WTC11 (cell line): ENCODE results near the gene SND1. TPM values are rescaled to one million over a fixed set of nuclear protein-coding genes. Genes with fewer than 3 reads are reported as not detected.

Source experiments
- ATAC-seq: fragments of 200-7000 bp; cut with Tn5 transposase; 2 replicates; pipeline ENCODE4 v1.10.0; 2021; ENCODE audit warnings: mild to moderate bottlenecking, moderate library complexity
- CTCF ChIA-PET: fragments of 300-600 bp; sonication (Branson Sonifier 250); formaldehyde crosslinking; loops from one replicate; lab custom pipeline; 2021; ENCODE audit warnings: antibody characterized with exemption; lab: Charles Lee
- POLR2A ChIA-PET: fragments of 350-600 bp; sonication (Branson Sonifier 250); formaldehyde crosslinking; loops from one replicate; lab custom pipeline; 2021; ENCODE audit warnings: antibody characterized with exemption; lab: Charles Lee
- DNase-seq: peaks from one replicate; pipeline ENCODE4 v3.0.0; 2021; ENCODE audit warnings: low spot score
- H3K27ac Mint-ChIP-seq: 2 replicates; pipeline ENCODE4 v1.8.0; 2021; ENCODE audit warnings: mixed read lengths
- H3K27me3 Mint-ChIP-seq: 2 replicates; pipeline ENCODE4 v1.8.0; 2021; ENCODE audit warnings: low read depth, mild to moderate bottlenecking, moderate library complexity, mixed read lengths
- H3K36me3 Mint-ChIP-seq: 2 replicates; pipeline ENCODE4 v1.8.0; 2021; ENCODE audit warnings: mixed read lengths
- H3K4me1 Mint-ChIP-seq: 2 replicates; pipeline ENCODE4 v1.8.0; 2022; ENCODE audit warnings: mixed read lengths
- H3K4me3 Mint-ChIP-seq: 2 replicates; pipeline ENCODE4 v1.8.0; 2021; ENCODE audit warnings: mild to moderate bottlenecking, moderate library complexity, mixed read lengths
- H3K9me3 Mint-ChIP-seq: 2 replicates; pipeline ENCODE4 v1.8.0; 2021; ENCODE audit warnings: mixed read lengths
- ATF1 ChIP-seq: sonication (generic); formaldehyde crosslinking; IDR thresholded peaks from 2 replicates; pipeline ENCODE4 v1.8.1; 2023; ENCODE audit warnings: mild to moderate bottlenecking, moderate library complexity, missing genetic modification reagents
- CBFB ChIP-seq: sonication (generic); formaldehyde crosslinking; IDR thresholded peaks from 2 replicates; pipeline ENCODE4 v1.8.1; 2022; ENCODE audit warnings: mild to moderate bottlenecking, low read depth, missing genetic modification reagents
- CREB1 ChIP-seq: sonication (generic); formaldehyde crosslinking; IDR thresholded peaks from 2 replicates; pipeline ENCODE4 v1.8.0; 2023; ENCODE audit warnings: mild to moderate bottlenecking, missing genetic modification reagents
- CTCF ChIP-seq: fragments of 200-600 bp; IDR thresholded peaks from 2 replicates; pipeline ENCODE4 v1.8.0; 2022; ENCODE audit warnings: antibody characterized with exemption
- FOXK1 ChIP-seq: sonication (generic); formaldehyde crosslinking; IDR thresholded peaks from 2 replicates; pipeline ENCODE4 v1.8.0; 2022; ENCODE audit warnings: mild to moderate bottlenecking, moderate library complexity, missing genetic modification reagents
- FOXP1 ChIP-seq: sonication (generic); formaldehyde crosslinking; IDR thresholded peaks from 2 replicates; pipeline ENCODE4 v1.8.0; 2022; ENCODE audit warnings: missing genetic modification reagents, mild to moderate bottlenecking, moderate library complexity, borderline replicate concordance
- GABPB1 ChIP-seq: sonication (generic); formaldehyde crosslinking; IDR thresholded peaks from 2 replicates; pipeline ENCODE4 v1.8.1; 2023; ENCODE audit warnings: mild to moderate bottlenecking, missing genetic modification reagents
- GTF2I ChIP-seq: fragments of 250-450 bp; sonication (Bioruptor Pico); conservative IDR thresholded peaks from 2 replicates; pipeline ENCODE4 v1.4.0; 2021; ENCODE audit warnings: mild to moderate bottlenecking
- JUN ChIP-seq: sonication (generic); formaldehyde crosslinking; IDR thresholded peaks from 2 replicates; pipeline ENCODE4 v1.8.0; 2023; ENCODE audit warnings: mild to moderate bottlenecking, missing genetic modification reagents
- NFATC4 ChIP-seq: fragments of 250-450 bp; sonication (Bioruptor Pico); IDR thresholded peaks from 2 replicates; pipeline ENCODE4 v1.9.0; 2021; ENCODE audit warnings: mild to moderate bottlenecking
- NFYB ChIP-seq: sonication (generic); formaldehyde crosslinking; conservative IDR thresholded peaks from 2 replicates; pipeline ENCODE4 v1.8.0; 2022; ENCODE audit warnings: low read depth, missing genetic modification reagents
- NR3C1 ChIP-seq: sonication (generic); formaldehyde crosslinking; conservative IDR thresholded peaks from 2 replicates; pipeline ENCODE4 v1.8.1; 2023; ENCODE audit warnings: low read depth, mild to moderate bottlenecking, missing genetic modification reagents
- PRRX2 ChIP-seq: fragments of 250-450 bp; sonication (Bioruptor Pico); IDR thresholded peaks from 2 replicates; pipeline ENCODE4 v1.8.0; 2021; ENCODE audit warnings: mild to moderate bottlenecking
- RELA ChIP-seq: sonication (generic); formaldehyde crosslinking; IDR thresholded peaks from 2 replicates; pipeline ENCODE4 v1.8.1; 2022; ENCODE audit warnings: missing genetic modification reagents, mild to moderate bottlenecking, borderline replicate concordance
- SOX15 ChIP-seq: fragments of 250-450 bp; sonication (Bioruptor Pico); IDR thresholded peaks from 2 replicates; pipeline ENCODE4 v1.9.0; 2021; ENCODE audit warnings: mild to moderate bottlenecking
- SP1 ChIP-seq: sonication (generic); formaldehyde crosslinking; conservative IDR thresholded peaks from 2 replicates; pipeline ENCODE4 v1.8.1; 2022; ENCODE audit warnings: missing genetic modification reagents
- TEAD4 ChIP-seq: sonication (generic); formaldehyde crosslinking; IDR thresholded peaks from 2 replicates; pipeline ENCODE4 v1.8.0; 2022; ENCODE audit warnings: mild to moderate bottlenecking, missing genetic modification reagents
- ZBTB21 ChIP-seq: sonication (generic); formaldehyde crosslinking; IDR thresholded peaks from 2 replicates; pipeline ENCODE4 v1.8.1; 2023; ENCODE audit warnings: mild to moderate bottlenecking, missing genetic modification reagents, borderline replicate concordance
- ZNF396 ChIP-seq: fragments of 250-450 bp; sonication (Bioruptor Pico); IDR thresholded peaks from 2 replicates; pipeline ENCODE4 v1.8.0; 2021; ENCODE audit warnings: mild to moderate bottlenecking, moderate library complexity, borderline replicate concordance
- ZNF416 ChIP-seq: fragments of 250-450 bp; sonication (Bioruptor Pico); IDR thresholded peaks from 2 replicates; pipeline ENCODE4 v1.9.0; 2021; ENCODE audit warnings: mild to moderate bottlenecking, inconsistent platforms
- ZNF671 ChIP-seq: fragments of 250-450 bp; sonication (Bioruptor Pico); IDR thresholded peaks from 2 replicates; pipeline ENCODE4 v1.8.0; 2021; ENCODE audit warnings: mild to moderate bottlenecking
- total RNA-seq: library from RNA; stranded (reverse); gene quantifications from 3 replicates; pipeline ENCODE4 v1.2.3, GENCODE V29; 2021
- TF ChIP-seq, protein P1 (sequence below): fragments of 250-450 bp; sonication (Bioruptor Pico); IDR thresholded peaks from 2 replicates; pipeline ENCODE4 v1.9.0; 2021; ENCODE audit warnings: mild to moderate bottlenecking
- TF ChIP-seq, protein P2 (sequence below): sonication (generic); formaldehyde crosslinking; IDR thresholded peaks from 2 replicates; pipeline ENCODE4 v1.8.1; 2022; ENCODE audit warnings: mild to moderate bottlenecking, missing genetic modification reagents, moderate library complexity, borderline replicate concordance
- TF ChIP-seq, protein P3 (sequence below): sonication (generic); formaldehyde crosslinking; IDR thresholded peaks from 2 replicates; pipeline ENCODE4 v1.8.0; 2022; ENCODE audit warnings: mild to moderate bottlenecking, missing genetic modification reagents
- TF ChIP-seq, protein P4 (sequence below): sonication (generic); formaldehyde crosslinking; IDR thresholded peaks from 2 replicates; pipeline ENCODE4 v1.8.0; 2022; ENCODE audit warnings: missing genetic modification reagents
- TF ChIP-seq, protein P5 (sequence below): sonication (generic); formaldehyde crosslinking; conservative IDR thresholded peaks from 2 replicates; pipeline ENCODE4 v1.8.1; 2022; ENCODE audit warnings: mild to moderate bottlenecking, missing genetic modification reagents
- TF ChIP-seq, protein P6 (sequence below): sonication (generic); formaldehyde crosslinking; IDR thresholded peaks from 2 replicates; pipeline ENCODE4 v1.8.1; 2022; ENCODE audit warnings: missing genetic modification reagents, borderline replicate concordance

The SND1 gene
- total RNA-seq, 1 experiment from 2014 or later, result 261 TPM

DNA sequence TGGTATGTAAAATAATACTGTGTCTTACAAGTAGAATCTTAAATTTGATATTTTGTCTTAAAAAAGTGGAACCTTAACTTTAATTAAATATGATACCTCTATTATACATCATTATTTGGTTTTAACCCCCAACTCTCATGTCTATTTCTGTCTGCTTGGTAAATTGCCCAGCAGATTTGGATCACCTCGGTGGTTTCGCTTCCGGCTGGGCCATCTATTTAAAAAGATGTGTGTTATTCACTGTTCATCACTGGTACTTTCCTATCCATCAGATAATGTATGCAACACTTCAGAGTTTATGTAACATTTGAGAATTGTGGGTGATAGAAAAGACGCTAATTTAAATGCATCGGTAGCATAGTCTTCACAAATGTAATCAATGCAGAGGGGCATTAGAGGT lies 119.7 kb downstream of the SND1 start:
- no peak for ATAC-seq
- CTCF ChIA-PET, result no interaction called here

DNA sequence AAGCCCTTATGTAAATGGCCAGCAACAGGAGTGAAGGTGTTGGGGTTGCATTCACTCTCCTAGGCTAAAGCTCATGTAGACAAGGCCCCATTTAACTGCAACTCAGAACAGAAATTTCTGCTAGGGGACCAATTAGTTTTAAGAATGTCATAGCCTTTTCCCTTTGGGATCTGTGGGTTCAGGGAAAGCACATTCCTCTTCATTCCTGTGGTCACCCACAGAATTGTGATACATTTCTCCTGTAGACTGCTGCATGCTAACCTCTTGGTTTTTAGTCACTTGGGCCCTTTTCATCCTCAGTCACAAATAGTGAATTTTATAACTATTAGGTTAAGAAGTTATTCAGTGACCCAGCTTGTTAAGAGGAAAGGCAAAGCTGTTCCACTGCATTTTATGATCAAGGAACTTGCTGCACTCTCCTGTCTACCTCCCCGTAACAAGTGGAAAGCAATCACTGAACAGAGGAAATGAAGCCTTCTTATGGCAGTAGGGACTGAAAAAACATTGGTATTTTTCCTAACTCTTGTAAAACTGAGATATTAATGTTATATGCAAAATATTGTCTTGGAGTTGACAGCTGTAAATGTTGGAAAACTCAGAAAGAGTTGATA lies 124.9 kb downstream of the SND1 start:
- no peak for ATAC-seq
- POLR2A ChIA-PET, result no interaction called here
- no peaks in the 10 kb centered on the region for H3K27me3 Mint-ChIP-seq

More for the DNA sequence above, 119.7 kb downstream of the SND1 start:
- POLR2A ChIA-PET, result no interaction called here
- DNase-seq, result no peak
- Mint-ChIP-seq H3K4me3 (no peak overlapping the region), H3K4me1 (peaks cover 34% of the 10 kb centered on the region), H3K9me3 (no peaks in the 10 kb centered on the region), H3K27me3 (no peaks in the 10 kb centered on the region), H3K36me3 (peaks cover 1% of the 10 kb centered on the region), H3K27ac (no peak overlapping the region)
- TF ChIP-seq JUN (CRISPR knock-in tag) (no peak), NFYB (CRISPR knock-in tag) (no peak), GABPB1 (no peak), ZNF671 (CRISPR knock-in tag) (no peak), FOXK1 (no peak), GTF2I (CRISPR knock-in tag) (no peak), ZNF416 (CRISPR knock-in tag) (no peak), ZNF396 (CRISPR knock-in tag) (no peak), ATF1 (CRISPR knock-in tag) (no peak)
- TF ChIP-seq, protein P1, sequence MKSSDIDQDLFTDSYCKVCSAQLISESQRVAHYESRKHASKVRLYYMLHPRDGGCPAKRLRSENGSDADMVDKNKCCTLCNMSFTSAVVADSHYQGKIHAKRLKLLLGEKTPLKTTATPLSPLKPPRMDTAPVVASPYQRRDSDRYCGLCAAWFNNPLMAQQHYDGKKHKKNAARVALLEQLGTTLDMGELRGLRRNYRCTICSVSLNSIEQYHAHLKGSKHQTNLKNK (CRISPR knock-in tag), result no peak
- TF ChIP-seq, protein P2, sequence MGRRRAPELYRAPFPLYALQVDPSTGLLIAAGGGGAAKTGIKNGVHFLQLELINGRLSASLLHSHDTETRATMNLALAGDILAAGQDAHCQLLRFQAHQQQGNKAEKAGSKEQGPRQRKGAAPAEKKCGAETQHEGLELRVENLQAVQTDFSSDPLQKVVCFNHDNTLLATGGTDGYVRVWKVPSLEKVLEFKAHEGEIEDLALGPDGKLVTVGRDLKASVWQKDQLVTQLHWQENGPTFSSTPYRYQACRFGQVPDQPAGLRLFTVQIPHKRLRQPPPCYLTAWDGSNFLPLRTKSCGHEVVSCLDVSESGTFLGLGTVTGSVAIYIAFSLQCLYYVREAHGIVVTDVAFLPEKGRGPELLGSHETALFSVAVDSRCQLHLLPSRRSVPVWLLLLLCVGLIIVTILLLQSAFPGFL (CRISPR knock-in tag), result no peak
- TF ChIP-seq, protein P3, sequence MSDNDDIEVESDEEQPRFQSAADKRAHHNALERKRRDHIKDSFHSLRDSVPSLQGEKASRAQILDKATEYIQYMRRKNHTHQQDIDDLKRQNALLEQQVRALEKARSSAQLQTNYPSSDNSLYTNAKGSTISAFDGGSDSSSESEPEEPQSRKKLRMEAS (CRISPR knock-in tag), result no peak

More for the DNA sequence above, 124.9 kb downstream of the SND1 start:
- Mint-ChIP-seq H3K4me1 (peaks cover 48% of the 10 kb centered on the region), H3K9me3 (no peaks in the 10 kb centered on the region), H3K36me3 (no peaks in the 10 kb centered on the region), H3K27ac (no peak overlapping the region), H3K4me3 (no peak overlapping the region)
- DNase-seq, result no peak
- CTCF ChIA-PET, result no interaction called here
- TF ChIP-seq, protein P4, sequence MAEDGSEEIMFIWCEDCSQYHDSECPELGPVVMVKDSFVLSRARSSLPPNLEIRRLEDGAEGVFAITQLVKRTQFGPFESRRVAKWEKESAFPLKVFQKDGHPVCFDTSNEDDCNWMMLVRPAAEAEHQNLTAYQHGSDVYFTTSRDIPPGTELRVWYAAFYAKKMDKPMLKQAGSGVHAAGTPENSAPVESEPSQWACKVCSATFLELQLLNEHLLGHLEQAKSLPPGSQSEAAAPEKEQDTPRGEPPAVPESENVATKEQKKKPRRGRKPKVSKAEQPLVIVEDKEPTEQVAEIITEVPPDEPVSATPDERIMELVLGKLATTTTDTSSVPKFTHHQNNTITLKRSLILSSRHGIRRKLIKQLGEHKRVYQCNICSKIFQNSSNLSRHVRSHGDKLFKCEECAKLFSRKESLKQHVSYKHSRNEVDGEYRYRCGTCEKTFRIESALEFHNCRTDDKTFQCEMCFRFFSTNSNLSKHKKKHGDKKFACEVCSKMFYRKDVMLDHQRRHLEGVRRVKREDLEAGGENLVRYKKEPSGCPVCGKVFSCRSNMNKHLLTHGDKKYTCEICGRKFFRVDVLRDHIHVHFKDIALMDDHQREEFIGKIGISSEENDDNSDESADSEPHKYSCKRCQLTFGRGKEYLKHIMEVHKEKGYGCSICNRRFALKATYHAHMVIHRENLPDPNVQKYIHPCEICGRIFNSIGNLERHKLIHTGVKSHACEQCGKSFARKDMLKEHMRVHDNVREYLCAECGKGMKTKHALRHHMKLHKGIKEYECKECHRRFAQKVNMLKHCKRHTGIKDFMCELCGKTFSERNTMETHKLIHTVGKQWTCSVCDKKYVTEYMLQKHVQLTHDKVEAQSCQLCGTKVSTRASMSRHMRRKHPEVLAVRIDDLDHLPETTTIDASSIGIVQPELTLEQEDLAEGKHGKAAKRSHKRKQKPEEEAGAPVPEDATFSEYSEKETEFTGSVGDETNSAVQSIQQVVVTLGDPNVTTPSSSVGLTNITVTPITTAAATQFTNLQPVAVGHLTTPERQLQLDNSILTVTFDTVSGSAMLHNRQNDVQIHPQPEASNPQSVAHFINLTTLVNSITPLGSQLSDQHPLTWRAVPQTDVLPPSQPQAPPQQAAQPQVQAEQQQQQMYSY (CRISPR knock-in tag), result no peak
- TF ChIP-seq TEAD4 (no peak), NFATC4 (CRISPR knock-in tag) (no peak), SOX15 (CRISPR knock-in tag) (no peak), SP1 (CRISPR knock-in tag) (no peak), CBFB (no peak), CREB1 (CRISPR knock-in tag) (no peak), ZBTB21 (CRISPR knock-in tag) (no peak), FOXP1 (no peak), RELA (no peak), NR3C1 (CRISPR knock-in tag) (no peak), PRRX2 (no peak), CTCF (no peak)
- TF ChIP-seq, protein P5, sequence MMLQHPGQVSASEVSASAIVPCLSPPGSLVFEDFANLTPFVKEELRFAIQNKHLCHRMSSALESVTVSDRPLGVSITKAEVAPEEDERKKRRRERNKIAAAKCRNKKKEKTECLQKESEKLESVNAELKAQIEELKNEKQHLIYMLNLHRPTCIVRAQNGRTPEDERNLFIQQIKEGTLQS (CRISPR knock-in tag), result no peak
- TF ChIP-seq, protein P6, sequence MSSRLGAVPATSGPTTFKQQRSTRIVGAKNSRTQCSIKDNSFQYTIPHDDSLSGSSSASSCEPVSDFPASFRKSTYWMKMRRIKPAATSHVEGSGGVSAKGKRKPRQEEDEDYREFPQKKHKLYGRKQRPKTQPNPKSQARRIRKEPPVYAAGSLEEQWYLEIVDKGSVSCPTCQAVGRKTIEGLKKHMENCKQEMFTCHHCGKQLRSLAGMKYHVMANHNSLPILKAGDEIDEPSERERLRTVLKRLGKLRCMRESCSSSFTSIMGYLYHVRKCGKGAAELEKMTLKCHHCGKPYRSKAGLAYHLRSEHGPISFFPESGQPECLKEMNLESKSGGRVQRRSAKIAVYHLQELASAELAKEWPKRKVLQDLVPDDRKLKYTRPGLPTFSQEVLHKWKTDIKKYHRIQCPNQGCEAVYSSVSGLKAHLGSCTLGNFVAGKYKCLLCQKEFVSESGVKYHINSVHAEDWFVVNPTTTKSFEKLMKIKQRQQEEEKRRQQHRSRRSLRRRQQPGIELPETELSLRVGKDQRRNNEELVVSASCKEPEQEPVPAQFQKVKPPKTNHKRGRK (CRISPR knock-in tag), result no peak
